Activated CD8-positive, alpha-beta memory T cell treated with anti-CD3 and anti-CD28 coated beads, Interleukin-2, amount 50 U/mL, for 1 hour (primary cell): Measurements from ENCODE around the gene ARSJ.
"Not testable (repeated sequence)": the region's sequence is repeated elsewhere in the genome, so short reads cannot be mapped to it uniquely, and the experiment has no call there.

Experiments used
- DNase-seq: peaks from one replicate; pipeline ENCODE4 v3.0.0-alpha.2; 2020; ENCODE audit errors: extremely low read depth

Gene ARSJ

GRCh38 chr4:113979148-113979904 lies at the start of gene ARSJ:
TSS of gene ARSJ (minus strand) at chr4:113979647. CDS start at chr4:113978834, 813 bp downstream.
- DNase-seq, result no peak

GRCh38 chr4:114028071-114028470 lies 48.6 kb upstream of the ARSJ start:
- no peak for DNase-seq

- DNase-seq, result no peak
Measured at GRCh38 chr4:114027596-114027995, 48.1 kb upstream of the ARSJ start.

- DNase-seq, result no peak
Measured at GRCh38 chr4:114026447-114026846, 47.0 kb upstream of the ARSJ start.

GRCh38 chr4:114025176-114025777 lies 45.8 kb upstream of the ARSJ start:
- DNase-seq, result no peak

GRCh38 chr4:114021451-114021850 lies 42.0 kb upstream of the ARSJ start:
- DNase-seq, result no peak

GRCh38 chr4:114019969-114020358 lies 40.5 kb upstream of the ARSJ start:
- DNase-seq, result no peak

- DNase-seq, result no peak
Measured at GRCh38 chr4:114019276-114019968, 40.0 kb upstream of the ARSJ start.

GRCh38 chr4:114017120-114017917 lies 37.9 kb upstream of the ARSJ start:
- DNase-seq, result no peak

- DNase-seq, result no peak
Measured at GRCh38 chr4:114015444-114015899, 36.0 kb upstream of the ARSJ start.

- DNase-seq, result not testable (repeated sequence)
Measured at GRCh38 chr4:114013201-114013600, 33.8 kb upstream of the ARSJ start.

GRCh38 chr4:114012749-114013148 lies 33.3 kb upstream of the ARSJ start:
- no peak for DNase-seq

GRCh38 chr4:114005569-114006442 lies 26.4 kb upstream of the ARSJ start:
- DNase-seq, result no peak

GRCh38 chr4:114004483-114005226 lies 25.2 kb upstream of the ARSJ start:
- DNase-seq, result peak; percentile 4

GRCh38 chr4:113998531-113998930 lies 19.1 kb upstream of the ARSJ start:
- no peak for DNase-seq

GRCh38 chr4:113998079-113998478 lies 18.6 kb upstream of the ARSJ start:
- no peak for DNase-seq

- no peak for DNase-seq
Measured at GRCh38 chr4:113997206-113997605, 17.8 kb upstream of the ARSJ start.

GRCh38 chr4:113996599-113997177 lies 17.2 kb upstream of the ARSJ start:
- no peak for DNase-seq

- DNase-seq, result no peak
Measured at GRCh38 chr4:113993887-113994286, 14.4 kb upstream of the ARSJ start.

- no peak for DNase-seq
Measured at GRCh38 chr4:113990886-113991285, 11.4 kb upstream of the ARSJ start.
